ENCODE results near the gene SLC18A3.
A peak's percentile ranks its signal among the peaks of the same experiment; 100 is the strongest.

Gene SLC18A3

DNA sequence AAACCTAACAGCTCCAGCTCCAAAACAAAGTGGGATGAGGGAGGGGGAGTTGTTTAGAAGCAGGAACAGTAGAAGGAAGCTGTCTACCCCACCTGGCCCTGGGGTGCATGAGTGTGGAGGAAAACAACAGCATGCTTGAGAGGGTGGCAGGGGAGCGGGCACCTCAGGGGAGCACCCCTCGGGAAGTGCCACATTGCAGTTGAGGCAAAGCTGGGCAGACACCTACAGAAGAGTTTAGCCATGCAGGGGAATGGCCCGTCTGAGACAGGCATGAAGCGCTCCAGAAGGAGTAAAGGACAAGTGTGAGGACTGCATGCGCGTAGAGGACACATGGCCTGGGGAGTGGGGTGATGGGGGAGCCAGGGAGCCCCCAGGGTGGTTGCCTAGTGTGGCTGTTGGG is 21.9 kb downstream of the SLC18A3 start:
- no peak for DNase-seq

DNA sequence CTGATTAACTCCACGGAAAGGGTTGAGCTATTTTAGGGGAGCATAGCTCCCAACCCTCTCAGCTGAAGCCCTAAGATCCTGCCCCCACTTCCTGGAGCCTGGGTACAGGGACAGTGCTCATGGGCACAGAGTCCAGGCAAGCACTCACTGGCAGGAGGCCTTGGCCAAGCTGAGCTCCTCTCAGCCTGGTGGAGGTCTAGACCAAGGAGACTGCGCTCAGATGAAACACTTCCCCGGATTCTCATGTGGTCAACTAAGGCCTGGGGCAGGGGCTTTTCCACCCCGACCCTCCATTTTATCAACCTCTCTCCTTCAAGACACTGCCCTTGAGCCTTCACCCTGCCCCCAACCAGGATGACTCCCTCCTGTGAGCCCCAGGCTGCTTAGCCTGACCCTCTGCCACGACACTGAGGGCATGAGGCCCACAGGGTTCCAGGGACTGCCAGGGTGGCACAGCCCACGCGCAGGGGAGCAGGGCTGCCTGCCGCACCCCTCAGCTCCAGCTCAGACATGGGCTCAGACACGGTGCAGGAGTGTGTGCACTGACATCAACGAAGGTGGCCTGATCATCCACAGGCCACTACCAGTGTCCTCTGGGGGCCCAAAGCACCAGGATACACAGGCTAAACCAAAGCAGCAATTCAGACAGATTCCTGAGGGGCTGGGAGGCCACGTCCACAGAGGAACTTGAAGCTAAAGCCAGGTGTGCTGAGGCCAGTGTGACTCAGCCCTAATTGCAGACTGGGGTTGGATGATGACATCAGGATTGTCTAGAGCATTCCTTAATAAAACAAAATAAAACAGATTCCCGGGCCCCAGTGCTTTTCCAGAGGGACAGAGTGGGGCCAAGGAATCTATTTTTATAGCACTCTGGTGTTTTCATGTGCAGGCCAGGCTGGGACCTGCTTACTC is 22.6 kb downstream of the SLC18A3 start:
- DNase-seq, result no peak

DNA sequence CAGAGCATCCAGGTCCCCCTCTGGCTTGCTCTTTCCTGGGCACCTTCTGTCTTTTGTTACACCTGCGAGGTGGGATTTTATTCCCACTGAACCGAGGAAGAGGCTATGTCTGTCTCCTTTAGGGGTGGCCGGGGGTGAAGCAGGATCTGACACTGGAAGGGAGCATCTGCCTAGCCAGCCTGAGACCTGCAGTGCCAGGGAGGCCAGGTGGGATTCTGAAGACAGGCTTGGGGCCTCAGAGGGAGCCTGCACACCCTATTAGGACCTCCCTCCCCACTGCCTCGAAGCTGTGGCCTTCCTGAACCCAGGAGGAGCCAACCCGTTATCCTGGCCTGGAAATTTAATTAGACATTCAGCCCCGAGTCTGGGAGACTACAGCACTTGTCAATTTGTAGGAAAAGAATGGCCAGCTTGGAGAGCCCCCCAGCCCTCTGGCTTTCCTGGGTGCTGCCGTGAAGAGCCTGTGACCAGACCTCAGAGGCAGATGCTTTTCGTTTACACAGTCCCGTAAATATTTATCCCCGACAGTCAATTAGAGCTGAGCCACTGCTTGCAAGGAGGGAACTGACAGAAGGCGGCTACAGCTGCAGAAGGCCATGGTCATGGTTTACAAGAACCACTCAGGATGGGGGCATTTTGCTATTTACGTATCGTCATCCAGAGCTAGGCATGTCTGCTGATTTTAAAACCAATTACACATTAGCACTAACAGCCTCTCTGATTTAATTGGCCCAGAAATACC is 23.4 kb downstream of the SLC18A3 start:
- no peak for DNase-seq

DNA sequence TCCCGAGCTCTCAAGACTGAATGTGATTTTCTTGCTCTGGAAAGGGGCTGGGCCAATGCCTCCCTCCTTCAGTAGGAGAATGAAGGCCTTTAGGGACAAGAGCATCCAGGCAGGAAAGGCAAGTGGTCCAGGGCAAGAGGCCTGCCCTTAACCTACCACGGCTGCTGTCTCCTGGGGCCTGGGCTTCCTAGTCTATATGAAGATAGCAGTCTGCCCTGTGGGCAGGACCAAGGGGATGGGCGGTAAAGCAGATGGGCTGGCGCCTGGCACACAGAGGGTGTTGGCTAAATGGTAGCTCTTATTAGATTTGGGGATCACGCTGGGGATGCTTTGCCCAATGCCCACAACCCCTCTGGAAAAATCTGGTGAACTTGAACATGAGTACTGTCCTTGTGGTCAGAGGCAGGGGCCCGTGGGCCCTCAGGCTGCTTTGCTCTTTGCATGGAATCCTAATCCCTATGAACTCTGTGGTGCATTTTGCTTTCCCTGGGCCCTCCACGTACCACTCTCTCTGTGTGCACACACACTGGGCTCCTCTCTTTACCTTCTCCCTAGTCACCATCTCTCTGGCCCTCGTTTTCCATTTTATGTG is 24.1 kb downstream of the SLC18A3 start:
- no peak for DNase-seq

DNA sequence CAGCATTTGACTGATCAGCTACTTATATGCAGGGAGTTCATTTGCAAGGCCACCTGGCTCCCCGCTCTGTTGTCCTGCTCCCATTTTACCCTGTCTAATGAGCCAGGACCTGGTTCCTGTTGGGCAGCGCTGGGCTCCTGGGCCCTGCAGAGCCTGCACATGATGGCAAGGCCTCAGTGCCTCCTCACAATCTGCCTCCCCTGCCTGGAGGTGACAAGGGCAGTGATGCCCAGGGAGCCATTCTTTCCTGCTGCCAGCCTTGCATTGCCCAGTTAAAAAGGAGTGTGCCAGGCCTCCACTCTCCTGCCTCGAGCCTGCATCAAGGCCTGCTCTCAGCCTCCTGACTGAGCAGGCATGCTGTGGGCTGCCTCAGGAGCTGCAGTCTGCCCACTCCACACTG is 32.2 kb downstream of the SLC18A3 start:
- DNase-seq, result no peak

DNA sequence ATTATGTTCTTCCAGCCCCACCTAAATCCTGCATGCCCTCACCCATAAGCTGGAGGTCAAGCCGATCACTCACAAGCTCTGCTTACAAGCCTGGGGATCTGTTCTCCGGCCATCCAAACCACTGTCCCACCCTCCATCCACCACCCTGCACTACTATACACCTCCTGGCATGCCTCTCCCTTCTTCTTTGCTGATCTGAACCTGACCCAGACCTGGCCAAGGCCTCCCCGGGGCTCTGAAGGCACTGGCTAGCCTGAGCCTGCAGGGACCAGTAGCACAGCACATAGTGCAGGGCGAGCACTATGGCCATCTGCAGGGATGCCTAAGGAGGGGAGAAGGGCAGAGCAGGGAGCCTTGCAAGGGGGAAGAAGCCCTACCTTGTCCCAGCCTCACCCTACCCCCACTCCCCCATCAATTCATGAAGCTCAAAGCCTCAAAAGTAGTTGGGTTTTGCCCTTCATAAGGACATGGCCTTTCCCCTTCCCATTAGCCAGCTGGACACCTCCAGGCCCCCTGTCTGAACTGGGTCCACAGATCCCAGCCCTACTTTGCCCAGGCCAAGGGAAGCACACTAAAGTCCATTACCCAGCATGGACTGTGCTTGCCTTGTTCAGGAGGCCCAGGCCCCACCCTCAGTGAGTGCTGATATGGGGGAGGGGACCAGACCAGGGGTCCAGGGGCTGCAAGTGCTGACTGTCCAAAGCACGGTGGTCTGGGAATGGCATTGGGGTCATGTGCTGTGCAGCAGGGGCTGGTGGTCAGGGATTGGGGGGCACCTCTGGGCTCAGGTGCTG is 33.3 kb downstream of the SLC18A3 start:
- no peak for DNase-seq

DNA sequence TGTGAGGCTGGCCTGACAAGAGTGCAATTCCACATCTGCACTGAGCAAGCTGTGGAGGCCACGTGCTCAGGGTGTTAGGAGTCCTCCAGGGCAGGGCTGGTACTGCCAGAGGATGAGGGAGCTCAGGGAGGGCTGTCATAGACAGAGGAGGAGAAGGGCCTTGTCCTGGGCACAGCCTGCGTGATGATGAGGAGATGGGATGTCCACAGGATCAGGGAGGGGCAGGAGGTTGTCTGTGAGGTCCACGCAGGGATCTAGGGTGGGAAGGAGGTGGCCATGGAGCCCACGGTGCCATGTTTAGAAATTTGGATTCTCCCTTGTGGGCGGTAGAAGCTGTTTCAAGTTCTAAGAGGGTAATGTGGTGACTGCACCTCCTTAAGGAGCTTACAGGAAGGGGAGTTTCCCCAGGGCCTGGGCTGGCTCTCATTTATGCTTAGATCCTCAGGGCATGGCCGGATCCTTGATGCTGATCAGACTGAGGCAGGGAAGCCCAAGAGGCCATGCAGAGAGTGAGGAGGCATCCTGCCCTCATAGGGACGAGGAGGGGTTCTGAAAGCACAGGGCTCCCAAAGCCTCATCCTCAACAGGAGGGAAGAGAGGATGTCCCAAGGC is 34.0 kb downstream of the SLC18A3 start:
- no peak for DNase-seq

DNA sequence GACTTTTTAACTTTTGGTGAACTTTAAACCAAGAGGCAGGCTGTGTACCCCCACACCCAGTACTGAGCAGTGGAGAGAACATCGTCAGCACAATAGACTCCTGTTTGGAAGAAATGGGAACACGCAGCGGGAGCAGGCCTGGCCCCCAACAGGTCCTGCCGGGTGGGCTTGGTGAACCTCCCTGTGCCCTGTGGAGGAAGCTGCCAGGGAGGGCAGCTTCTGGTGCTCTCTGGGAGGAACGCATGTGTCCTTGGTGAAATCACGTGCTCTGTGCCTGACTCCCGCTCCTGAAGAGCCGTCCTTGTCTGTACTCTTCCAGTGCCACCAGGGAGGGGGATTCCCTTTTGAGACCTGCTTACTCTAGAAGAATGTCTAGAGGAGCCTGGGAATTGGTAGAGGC is 35.3 kb downstream of the SLC18A3 start:
- DNase-seq, result no peak

DNA sequence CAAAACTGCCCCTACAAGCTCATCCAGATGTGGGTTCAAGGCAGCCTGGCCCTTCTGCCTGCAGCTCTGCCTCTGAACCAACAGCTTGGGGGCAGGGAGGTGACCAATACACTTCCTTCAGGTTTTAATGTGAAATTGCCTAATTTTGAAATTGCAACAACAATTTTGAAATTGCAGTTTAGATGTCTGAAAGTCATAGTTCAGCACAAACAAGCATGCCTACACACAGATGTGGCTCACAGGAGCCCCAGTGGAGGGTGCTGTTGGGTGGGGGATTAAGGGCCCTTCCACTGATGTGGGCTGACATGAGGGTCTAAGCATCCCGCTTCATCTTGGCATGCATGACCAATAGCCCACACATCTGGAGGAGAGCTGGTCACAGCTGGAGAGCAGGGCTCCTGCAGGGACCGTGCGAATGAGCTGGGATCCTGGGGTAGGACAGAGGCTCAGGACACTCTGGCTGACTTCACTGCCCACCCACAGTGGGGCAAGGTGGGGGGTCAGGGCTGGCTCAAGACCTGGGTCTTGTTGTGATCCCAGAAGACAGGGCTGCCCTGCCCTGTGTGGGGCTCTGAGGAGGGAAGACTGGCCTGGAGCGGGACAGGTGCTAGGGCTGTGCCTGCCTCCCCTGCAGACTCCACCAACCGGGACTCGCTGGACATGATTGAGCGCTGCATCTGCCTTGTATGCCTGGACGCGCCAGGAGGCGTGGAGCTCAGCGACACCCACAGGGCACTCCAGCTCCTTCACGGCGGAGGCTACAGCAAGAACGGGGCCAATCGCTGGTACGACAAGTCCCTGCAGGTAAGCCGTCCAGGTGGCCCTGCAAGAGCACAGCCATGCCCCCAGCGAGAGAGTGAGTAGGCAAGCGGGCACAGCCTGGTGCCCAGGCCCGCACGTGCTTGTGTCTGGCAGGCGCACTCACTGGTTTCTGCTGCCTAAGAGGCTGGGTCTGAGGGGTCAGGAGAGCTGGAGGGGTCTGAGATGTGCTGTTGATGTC is 36.1 kb downstream of the SLC18A3 start:
- DNase-seq, result no peak

DNA sequence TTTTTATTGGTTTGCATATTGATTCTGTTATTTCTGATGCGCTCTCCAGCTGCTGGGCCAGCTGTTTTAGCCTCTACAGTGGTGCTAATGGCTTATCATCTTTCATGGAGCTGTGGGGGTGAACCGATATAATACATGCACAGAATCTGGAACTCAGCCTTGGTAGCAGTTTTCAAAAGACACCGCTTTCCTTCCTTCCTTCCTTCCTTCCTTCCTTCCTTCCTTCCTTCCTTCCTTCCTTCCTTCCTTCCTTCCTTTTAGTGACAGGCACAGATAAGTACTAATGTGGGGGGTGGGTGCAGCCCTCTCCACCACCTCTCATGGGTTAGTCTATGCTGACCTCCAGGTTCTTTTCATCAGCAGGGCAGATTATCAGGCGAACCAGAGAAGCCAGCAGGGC is 37.4 kb downstream of the SLC18A3 start:
- DNase-seq, result no peak

DNA sequence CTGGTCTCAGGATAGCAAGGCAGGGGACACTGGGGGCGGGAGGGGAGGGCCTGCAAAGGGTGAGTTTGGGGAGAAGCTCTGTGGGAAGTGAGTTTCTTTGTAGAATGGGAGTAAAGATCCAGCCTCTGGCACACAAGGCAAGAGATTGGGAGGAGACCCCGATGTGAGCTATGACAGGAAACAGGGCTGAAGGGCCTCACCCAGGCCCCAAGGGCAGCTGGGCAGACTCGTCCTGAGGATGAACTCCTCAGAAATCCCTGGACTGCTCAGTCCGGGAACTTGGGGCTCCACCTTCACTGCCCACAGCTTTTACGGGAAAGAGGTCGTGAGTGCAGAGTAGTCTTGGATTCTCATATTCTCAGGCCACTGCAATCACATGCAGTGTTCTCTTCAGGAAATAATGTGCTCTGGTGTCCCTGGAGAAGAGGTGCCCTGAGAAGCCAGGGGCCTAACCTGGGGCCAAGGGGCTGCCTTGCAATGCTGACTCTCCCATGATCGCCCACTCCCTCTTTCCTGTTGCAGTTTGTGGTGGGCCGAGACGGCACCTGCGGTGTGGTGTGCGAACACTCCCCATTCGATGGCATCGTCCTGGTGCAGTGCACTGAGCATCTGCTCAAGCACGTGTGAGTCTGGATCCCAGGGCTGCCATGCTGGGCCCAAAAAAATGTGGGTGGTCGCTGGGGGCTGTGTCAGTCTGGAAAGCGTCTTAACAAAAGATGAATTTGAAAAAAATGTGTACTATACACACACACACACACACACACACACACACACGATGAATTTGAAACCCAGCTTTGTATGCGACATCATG is 38.1 kb downstream of the SLC18A3 start:
- no peak for DNase-seq

DNA sequence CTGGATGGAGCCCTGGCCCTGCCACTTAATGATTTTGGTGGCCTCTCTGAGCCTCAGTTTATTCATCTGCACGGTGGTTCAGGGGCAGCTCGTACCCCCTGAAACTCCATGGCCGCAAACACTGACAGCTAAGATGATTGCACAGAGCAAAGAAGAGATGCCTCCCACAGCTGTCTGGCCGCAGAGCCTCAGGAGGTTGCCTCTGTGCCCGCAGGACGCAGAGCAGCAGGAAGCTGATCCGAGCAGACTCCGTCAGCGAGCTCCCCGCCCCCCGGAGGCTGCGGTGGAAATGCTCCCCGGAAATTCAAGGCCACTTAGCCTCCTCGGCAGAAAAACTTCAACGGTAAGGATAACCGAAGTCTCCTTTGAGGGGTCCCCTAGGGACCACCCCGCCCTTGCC is 39.2 kb downstream of the SLC18A3 start:
- peak in 1 of 2 donors; percentile 30 for DNase-seq

DNA sequence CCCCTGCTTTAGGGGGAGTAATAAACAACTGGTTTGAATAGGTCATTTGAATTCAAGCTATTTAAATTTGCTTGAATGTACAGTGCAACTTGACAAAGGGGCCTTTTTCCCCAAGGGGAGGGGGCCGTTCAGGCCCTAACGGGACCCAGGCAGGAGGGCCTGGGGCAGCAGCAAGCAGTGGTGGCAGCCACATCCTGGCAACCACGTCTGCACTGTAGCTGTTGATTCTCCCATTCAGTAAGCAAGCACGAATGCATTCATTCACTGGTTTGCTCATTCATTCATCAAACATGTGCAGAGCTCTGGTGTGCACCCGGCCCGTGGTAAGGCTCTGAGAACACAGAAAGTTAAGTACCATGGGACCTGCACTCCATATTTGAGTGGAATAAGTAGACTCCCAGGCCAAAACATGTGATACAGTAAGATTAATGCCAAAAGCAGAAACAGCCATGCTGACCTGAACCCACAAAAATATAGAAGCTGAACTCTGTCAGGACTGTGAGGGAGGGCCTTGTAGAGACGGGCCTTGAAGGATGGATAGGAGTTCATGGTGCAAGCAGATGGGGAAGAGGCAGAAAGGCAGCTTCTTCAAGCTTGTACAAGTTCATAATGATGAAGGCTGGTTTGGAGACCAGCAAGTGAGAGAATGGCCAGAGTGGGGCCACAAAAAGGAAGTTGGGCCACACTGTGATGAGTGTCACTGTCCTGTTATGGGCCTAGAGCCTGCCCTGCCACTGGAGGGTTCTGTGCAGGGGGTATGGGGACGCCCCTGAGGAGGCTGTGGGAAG is 40.0 kb downstream of the SLC18A3 start:
- no peak for DNase-seq

DNA sequence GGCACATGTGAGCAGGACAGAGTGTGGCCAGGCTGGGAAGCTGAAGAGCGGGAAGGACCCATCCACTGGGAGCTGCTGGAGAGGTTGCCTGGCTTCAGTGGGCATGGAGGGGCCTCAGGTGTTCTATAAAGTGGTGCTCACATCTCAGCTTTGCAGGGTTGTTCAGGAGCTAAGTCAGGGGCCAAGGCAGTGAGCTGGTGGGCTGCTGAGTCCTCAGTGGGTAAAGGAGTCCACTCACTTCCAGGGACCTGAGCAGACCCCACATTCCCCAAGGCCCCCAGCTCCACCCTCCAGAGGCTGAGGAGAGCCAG is 40.6 kb downstream of the SLC18A3 start:
- DNase-seq, result no peak

DNA sequence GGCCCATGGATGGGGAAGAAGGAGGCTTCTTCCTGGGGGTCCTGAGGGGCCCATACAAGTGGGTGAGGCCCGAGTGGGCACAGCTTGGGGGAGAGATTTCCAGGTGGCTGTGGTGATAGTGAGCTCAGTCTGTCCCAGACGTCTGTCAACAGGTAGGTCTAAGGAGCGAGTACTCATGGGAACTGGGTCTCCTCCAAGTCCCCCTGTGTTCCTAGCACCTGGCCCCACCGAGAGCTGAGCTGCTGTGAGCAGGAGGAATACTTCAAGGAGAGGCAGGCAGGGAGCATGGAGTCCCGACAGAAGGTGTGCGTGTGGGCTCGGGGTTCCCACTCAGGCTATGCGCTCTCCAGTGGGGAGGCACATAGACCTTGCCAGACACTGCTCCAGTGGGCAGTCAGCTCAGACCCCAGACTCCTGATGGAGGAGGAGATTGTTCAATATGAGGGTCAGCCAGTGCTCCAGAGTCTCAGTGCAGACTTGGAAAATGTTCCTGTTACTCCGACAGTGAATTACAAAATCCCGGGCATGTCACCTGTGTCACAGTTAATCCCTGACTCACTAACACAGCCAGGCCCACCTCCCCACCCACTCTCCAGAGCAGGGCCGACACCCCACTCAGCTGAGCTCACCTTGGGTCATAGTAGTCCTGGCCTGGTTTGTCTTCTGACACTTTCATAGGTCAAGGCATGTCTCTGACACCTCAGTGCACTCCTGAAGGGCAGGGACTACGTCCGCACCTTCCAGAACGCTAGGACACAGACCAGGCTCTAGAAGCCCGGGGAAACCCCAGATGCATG is 41.1 kb downstream of the SLC18A3 start:
- DNase-seq, result no peak

DNA sequence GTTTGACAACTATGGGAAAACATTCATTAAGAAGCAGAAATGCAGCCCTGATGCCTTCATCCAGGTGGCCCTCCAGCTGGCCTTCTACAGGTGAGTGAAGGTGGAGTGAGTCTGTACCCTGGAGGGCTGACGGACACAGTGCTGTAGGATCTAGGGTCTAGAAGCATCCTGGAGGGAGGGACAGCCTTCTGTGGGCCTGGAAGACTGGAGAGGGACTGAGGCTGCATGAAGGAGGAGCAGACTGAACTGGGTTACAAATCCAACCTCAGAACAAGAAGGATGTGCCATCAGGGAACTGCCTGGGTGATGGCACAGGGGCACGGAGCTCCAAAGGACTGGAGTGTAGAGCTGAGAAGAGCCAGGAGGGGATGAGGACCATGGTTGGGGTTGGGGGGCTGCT is 41.8 kb downstream of the SLC18A3 start:
- no peak for DNase-seq

DNA sequence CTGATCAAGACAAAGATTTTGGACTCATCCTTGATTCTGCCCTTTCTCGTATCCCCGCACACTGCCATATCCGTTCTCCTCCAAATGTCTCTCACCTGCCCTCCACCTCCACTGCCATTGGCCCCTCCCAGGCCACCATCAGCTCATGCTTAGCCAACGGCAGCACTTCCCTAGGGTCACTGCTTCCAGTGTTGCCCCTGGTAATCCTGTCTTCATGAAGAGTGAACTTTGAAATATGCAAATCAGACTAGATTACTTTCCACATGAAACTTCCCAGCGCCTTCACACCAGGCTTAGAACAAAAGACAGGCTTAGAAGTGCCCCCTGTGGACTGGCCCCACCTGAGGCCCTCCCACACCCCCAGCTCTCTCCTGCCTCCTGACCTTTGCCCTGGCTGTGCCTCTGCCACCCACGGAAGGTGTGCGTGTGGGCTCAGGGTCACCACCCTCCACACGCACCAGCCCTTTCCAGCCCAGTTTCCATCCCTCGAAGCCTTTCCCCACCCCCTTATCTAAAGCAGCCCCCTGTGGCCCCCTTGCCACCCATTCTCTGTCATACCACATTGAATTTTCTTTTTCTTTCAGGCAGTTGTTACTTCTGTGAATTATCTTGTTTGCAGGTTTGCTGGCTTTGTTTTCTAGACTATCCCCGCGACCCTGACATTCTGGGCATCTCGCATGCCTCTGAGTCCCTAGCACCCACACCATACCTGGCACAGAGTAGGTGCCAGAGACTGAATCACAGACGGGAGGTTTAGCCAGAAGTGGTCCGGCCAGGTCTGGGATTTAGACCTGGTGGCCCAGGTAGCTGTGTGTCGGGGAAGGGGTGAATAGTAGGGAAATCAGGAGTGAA is 42.5 kb downstream of the SLC18A3 start:
- no peak for DNase-seq
